Measurements from ENCODE around the gene TBX5. TPM values are rescaled to one million over a fixed set of nuclear protein-coding genes. Genes with fewer than 3 reads are reported as not detected.

Gene TBX5
- total RNA-seq, 1 experiment from 2014 or later = not detected

DNA sequence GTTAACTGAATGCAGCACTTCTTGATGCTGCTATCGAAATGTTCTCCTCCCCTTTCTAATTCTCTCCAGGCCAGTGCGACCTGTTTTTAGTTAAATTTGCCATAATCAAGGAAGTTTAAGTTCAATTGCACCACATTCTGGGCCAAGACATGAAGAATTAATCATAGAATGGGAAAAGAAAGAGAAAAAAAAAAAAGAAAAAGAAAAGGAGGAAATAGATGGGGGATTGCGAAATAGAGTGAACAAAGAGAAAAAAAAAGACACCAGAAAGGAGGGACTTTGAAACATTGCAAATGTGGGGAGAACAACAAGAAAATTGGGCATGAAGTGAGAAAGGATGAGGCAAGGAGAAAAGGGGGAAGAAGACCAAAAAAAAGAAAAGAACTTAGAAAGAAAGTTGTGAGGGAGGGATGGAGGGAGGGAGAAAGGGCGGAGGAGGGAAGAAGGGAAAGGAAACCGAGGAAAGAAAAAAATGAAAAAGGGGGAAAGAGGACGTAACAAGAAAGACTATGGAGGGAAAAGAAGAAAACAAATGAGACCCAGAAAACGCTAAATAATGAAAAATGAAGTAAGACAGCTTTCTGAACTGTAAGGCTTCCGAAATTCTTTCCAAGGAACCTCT, 32.8 kb upstream of the TBX5 start:
- in situ Hi-C loops (cut with HindIII; ENCODE audit: low sequenced_read_pairs) = no loop called here
- DNase-seq (ENCODE audit: low spot score) = no peak

DNA sequence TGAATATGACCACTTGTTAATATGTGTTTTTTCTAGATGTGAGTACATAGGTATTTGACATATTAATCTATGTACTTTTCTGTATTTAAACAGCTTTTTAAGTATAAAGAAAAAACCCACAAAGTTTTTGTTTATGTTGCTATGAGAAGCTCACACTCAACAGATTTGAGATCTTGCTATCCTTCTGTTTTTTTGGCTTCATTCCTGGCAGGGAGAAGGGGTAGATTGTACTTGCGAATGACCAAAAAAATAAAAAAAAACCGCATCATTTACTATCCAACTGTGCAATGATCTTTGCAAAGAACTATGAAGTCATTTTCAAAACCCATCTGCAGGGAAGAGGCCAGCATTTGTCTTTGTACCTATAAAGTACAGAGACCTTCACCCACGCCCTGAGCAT, 28.4 kb upstream of the TBX5 start:
- no peak for DNase-seq (ENCODE audit: low spot score)
- in situ Hi-C loops (cut with HindIII; ENCODE audit: low sequenced_read_pairs) = no loop called here

DNA sequence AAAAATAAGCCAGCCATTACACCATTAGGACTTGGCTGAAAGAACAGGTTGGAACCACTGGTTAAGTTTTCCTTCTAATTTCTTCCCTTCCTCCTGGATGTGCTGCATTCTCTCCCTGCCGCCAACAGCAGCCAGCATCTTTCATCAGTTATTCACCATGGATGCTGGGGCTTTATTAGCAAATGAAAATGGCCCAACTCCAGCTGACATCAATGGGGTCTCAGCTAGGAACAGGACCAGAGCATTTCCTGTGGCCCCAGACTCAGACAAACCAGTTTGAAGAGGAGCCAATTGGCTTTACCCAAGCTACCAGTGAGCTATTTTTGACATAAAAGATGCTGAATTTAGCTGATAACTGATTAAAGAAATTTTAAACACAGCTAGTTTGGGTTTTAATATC, 26.0 kb upstream of the TBX5 start:
- in situ Hi-C loops (cut with HindIII; ENCODE audit: low sequenced_read_pairs) = no loop called here
- DNase-seq (ENCODE audit: low spot score) = no peak

DNA sequence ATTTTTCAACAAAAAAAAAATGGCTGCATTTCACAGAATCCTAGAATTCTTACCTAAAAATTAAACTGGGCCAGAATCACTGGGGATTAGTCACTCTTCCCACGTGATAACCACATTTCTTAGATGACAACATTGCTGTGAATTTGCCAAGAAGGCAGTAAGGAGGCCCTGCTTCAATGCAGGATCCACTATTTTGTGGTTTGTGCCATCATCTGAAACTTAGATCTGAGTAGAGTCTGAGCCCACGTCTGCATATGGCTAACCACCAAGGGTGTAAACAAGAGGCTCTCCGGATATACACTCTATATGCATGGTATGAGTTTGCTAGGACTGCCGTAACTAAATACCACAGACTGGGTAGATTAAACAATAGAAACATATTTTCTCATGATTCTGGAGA, 24.4 kb upstream of the TBX5 start:
- in situ Hi-C loops (cut with HindIII; ENCODE audit: low sequenced_read_pairs) = no loop called here
- DNase-seq (ENCODE audit: low spot score) = no peak

DNA sequence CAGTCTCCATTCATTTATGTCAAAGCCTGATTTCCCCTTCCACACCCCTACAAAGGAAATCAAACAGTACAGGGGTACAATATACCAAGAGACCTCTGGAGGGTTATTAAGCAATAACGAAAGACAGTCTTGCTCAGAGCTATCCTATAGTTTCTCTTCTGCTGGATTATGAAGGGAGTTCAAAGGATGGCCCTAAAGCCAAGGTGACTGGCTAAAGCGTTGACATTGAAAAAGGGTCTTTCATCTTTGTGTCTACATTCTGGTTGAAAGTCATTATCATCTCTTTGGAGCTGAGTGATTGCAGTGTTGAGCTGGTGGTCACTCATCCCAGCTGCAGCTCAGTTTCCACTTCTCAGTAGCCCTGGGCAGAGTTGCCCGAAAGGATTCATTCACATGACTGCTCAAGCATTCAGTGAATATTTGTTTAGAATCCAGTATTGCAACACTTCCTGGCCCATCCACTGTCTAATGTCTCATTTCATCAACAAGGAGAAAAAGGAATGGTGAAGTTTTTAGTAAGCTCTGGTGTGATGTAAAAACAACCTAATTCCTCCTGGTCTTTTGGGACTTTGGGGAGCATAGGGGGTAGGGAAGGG, 19.2 kb upstream of the TBX5 start:
- in situ Hi-C loops (cut with HindIII; ENCODE audit: low sequenced_read_pairs) = no loop called here
- no peak for DNase-seq (ENCODE audit: low spot score)

DNA sequence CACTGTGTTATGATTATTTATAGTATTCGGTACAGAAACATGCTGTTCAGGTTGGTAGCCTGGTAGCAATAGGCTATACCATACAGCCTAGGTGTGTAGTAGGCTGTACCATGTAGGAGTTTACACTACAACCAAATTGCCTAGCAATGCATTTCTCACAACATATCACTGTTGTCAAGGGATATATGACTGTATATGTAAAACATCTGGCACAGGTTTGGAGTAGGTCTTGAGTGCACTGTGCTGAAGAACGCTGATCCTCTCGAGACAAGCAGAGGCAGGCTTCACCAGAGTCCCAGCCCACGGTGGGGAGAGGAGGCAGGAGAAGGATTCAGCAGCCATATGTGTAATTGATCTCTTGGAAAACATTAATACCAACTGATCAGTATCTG, 15.0 kb upstream of the TBX5 start:
- in situ Hi-C loops (cut with HindIII; ENCODE audit: low sequenced_read_pairs) = no loop called here
- DNase-seq (ENCODE audit: low spot score) = no peak

DNA sequence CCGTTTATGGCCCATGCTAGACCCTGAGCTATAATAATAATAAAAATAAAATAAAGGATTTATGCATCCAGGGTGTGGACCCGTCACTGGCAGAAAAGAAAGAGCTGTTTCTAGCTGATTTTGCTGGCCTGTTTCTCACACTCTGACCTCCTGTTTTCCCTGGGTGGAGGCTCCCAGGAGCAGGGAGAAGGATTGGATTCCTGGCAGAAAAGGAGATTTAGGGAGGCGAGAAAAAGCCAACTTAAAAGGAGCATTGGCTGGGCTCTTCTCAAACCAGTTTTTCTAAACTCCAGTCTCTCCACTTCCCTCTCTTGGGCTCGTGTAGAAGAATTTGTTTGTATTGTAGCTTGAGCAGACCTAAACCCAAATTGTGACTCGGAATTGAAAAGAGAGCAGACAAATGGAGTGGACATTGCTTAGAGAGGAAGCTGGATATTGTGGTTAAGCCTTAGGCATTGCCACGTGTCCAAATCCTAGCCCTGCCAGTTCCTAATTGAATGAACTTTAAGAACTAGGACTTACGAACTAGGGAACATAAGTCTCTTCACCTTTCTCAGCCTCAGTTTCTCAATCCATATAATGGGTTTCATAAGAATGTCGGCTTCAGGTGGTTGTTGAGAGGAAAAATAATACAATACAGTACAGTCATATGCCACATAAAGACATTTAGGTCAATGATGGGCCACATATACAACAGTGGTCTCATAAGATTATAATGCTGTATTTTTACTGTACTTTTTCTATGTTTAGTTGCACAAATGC, 14.4 kb upstream of the TBX5 start:
- no peak for DNase-seq (ENCODE audit: low spot score)
- in situ Hi-C loops (cut with HindIII; ENCODE audit: low sequenced_read_pairs) = no loop called here

DNA sequence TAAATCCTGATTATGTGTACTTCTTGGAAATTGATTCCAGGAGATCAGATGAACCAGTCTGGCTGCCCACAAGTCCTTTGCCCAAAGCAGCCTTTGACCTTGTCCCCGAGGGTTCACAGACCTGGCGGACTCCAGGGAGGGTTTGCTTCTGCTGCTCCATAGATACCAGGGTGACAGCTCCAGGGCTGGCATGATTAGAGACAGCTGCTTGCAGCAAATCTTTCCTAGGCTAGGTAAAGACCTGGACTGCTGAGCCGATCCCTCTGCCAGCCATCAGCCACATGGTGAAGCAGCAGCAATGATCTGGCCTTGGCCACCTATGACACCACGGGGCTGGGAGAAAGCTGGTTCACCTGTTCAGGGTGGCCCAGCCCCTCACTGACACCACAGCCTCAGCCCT, 10.1 kb upstream of the TBX5 start:
- no peak for DNase-seq (ENCODE audit: low spot score)
- in situ Hi-C loops (cut with HindIII; ENCODE audit: low sequenced_read_pairs) = no loop called here

DNA sequence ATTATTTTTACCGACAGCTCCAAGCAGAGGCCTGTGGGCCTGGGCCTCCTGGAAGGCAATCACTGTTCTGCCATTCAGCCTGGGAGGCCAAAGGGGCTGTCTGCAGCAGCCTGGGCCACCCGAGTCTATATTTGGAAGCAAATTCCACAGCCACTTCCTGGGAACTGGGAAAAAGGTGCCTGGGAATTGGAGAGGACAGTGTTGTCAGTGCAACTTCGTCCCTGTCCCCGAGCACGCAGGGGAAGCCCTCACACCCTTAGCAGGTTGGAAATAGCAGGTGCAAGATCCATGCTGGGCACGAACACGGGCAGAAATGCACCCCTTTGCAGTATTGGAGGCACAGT, 9.6 kb upstream of the TBX5 start:
- in situ Hi-C loops (cut with HindIII; ENCODE audit: low sequenced_read_pairs) = no loop called here
- no peak for DNase-seq (ENCODE audit: low spot score)

DNA sequence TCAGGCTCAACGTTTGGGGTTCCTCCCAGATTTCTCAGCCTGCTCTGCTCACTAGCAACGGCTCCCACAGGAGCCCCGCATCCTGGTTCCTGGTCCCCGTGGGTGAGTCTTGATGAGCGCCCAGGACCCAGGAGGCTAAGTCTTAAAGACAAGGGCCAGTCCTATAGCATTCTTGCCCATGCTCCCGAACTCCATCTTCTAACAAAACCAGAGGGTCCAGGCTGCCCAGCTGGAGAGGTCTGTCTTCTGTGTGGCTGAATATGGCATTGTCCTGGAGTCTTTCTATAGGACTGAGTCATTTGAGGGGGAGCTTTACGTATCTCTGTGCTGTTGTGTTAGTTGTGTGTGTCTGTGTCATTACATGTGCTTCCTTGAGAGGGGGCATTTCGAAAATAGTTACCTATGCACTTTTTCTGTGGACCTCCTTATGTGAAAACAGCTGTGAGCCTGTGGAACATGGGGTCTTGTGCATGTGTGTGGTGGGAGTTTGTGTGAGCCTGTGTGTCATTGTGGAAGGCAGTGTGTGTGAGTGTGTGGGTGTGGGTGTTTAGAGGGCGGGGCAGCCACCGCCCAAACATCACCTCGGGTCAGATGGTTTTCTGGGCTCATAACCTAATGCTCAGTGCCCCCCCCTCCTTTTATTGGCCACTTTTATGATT, 9.1 kb upstream of the TBX5 start:
- no peak for DNase-seq (ENCODE audit: low spot score)
- in situ Hi-C loops (cut with HindIII; ENCODE audit: low sequenced_read_pairs) = no loop called here

DNA sequence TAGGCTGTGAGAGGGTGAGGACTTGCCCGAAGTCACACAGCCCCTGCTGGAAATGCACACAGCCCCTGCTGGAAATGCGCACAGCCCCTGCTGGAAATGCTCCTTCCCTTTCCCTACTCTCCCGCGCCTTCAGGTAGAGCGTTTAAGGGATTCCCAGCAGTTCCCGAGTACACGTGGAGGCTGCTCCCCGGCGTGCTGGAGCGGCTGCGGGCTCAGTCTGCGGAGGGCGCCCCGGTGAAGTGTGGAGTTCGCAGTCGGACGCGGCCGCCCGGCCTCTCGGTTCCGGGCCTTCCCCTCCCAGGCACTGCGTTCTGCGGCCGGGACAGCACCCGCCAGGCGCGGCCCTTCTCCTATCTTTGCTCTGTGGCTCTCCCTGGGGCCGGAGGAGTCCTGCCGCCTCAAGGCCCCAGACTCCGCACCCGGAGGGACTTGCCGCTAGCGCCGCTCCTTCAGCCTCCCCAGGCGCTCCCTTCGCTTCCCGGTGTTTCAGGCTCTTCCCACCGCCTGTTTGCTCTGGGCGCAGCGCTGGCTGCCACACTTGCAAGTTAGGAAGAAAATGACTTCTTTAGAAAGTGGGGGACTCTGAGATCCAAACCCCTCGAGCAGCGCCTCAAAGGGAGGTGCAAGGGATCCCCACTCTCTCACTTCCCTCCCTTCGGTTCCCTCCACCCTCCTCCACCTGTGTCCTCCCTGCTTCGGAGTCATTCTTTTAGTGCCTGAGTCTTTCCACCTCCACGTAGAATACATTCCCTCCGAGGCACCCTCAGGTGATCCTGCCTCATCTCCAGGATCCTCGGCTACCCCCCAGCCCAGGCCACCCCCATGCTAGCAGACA, 8.3 kb upstream of the TBX5 start:
- no peak for DNase-seq (ENCODE audit: low spot score)
- in situ Hi-C loops (cut with HindIII; ENCODE audit: low sequenced_read_pairs) = no loop called here

DNA sequence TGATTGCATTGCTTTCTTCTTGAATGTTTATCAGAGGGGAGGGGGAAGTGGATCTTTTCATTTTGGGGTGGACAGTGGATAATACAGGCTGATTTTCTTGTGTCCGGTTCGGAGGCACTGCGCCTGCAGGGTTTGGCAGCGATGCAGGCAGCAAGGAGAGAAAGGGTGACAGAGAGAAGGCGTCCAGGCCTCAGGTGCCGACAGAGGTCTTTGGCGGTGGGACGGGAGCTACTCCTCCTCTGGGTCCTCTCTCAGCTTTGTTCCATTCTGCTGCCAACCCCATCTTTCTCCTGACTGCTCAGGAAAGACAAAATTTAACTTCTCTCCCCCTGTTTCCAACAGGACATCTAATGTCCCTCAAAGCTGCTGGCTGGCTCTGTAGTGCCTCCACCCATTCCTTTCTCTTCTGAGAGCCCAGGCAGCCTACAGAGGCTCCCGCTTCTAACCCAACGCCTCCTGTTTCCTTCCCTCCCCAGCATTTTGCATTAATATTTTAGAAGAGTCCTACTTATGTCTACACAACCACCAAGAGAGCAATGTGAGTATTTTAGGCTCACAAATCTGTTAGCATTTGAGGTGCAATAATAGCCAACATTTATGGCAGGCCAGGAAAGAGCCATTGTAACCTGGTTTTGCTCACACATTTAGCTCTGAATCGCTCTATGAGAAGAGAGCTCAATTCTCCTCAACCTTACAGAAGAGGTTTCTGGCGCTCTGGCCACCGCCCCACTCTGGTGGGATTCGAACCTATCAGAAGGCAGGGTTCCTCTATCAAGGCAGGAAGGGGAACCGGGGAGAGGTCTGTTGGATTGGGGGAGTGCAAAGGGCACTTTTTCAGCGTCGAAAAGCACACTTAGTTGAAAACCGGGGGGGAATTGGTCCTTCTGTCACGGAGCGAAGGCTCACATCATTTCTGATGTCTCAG, 7.1 kb upstream of the TBX5 start:
- DNase-seq (ENCODE audit: low spot score) = no peak
- in situ Hi-C loops (cut with HindIII; ENCODE audit: low sequenced_read_pairs) = no loop called here

DNA sequence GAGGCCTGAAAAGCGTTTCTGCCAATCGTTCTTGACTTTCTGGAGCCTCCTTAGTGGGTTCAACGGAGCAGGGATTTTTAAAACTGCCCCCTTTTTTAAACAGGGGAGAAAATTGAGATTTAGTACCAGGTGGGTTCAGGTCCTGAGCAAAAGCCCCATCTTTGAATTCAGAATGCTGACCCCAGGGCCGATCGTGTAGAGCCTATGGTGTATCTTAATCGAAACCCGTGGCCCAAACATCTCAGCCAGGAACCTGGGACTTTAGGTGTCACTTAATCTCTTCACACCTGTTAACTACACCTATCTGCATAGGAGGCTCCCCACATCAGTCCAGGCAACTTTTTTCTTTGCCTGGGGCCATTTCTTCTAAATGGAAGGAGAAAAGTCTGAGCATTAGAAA, 6.4 kb upstream of the TBX5 start:
- in situ Hi-C loops (cut with HindIII; ENCODE audit: low sequenced_read_pairs) = no loop called here
- DNase-seq (ENCODE audit: low spot score) = no peak

DNA sequence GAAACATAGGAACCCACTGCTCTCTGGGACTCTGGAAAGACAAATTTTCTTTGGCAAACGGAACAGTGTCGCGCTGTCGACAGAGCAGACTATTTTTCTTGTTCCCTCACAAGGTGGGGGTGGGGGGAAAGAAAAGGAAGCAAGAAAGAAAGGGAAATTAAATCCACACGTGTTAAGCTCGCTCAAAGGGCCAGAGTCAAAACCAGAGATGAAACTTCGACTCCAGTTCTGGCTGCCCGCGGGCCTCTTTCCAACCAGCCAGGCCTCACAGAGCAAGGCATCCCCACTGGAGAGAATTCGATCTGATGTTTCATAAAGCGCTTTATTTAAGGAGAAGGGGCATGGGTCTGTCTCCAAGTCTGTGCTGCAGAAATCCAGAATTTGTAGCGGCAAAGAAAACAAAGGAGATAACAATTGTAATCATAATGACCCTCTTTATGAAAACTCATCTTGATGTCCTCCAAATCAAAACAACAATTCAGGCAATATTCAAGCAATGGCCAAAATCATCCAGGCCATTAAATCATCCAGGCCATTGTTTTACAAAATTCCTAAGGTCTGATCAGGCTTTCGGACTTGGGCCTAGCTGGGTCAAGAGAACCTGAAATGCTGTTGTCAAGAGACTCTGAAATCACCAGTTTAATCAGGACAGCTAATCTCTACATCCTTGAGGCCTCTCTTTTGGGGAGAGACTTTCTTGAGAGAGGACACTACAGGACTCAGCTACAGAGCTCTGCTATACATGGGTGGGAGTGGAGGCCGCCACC, 5.3 kb upstream of the TBX5 start:
- in situ Hi-C loops (cut with HindIII; ENCODE audit: low sequenced_read_pairs) = no loop called here

DNA sequence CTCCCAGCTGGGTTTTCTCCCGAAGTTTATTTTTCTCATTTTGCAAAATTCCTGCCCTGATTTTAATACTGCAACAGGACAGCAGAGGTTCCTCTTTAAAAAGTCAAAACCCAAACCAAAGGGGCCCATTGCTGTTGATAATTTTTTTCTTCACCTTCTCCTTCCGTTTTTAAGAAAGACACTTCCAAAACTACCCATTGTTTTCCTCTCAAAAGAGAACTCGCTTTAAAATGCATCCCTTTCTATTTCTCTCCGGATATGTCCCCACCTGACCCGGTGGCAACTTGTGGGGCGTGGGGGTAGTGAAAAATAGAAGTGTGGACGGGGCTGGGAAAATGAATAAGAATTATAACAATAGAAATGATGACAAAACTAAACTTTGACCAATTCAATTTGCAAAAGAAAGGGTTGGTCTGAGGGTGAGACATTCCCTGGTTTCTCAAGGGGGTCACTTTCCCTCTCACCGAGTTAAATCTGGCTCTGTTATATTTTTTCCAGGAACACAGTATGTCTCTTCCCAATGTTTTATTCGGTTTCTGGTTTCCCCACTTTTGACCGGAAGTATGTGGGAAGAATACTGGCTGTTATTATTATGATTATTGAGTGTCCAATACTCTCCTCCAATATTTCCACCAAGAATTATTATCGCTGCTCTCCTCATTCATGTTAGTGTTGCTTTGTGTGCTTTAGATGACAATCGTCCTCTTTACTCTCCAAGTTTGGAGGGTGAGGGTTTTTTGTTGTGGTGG, 4.1 kb upstream of the TBX5 start:
- DNase-seq (ENCODE audit: low spot score) = no peak
- in situ Hi-C loops (cut with HindIII; ENCODE audit: low sequenced_read_pairs) = no loop called here

More for the DNA sequence above, 5.3 kb upstream of the TBX5 start:
- no peak for DNase-seq (ENCODE audit: low spot score)

DNA sequence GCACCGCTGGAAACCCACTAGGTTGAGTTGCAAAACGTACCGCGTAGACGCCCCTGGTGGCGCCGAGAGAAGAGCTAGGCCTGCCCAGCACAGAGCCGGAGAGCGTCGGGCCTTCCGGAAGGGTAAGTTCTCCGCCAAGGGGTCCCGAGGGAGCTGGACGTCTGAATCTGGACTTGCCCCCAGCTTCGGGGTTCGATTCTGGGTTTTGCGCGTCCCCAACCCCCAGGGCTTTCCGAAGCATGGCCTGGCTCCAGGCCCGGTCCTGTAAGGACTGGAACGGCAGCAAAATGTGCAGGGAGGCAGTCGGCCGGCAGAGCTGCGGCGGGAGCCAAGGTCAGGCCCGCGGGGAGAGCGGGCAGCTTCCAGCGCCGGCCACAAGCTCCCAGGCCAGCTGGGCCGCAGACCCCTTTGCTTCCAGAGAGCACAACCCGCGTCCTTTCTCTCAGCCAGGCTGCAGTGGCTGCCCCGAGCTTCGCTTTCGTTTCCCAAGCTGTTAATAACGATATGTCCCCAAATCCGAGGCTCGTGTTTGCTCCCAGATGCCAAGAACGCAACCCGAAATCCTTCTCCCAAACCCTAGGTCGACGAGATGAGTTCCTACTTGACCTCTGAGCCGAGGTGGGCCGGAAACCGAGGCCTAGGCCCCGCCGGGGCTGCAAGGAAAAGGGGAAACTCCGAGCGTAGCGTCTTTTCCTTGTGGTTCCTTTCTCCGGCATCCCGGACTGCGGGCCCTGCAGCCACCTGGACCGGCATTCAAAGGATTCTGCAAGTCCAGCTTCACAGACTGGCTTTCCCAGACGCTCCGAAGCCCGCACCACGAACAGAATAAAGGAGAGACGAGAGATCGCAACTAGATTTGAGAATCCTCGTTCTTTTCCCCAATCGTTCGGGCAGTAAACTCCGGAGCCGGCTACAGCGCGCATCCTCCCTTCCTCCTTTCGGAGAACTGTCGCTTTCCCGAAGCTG, 3.2 kb upstream of the TBX5 start:
- in situ Hi-C loops (cut with HindIII; ENCODE audit: low sequenced_read_pairs) = no loop called here
- DNase-seq (ENCODE audit: low spot score) = no peak

Measured in G401 (cell line).